ENCODE results near the gene NDUFB8. TPM values are rescaled to one million over a fixed set of nuclear protein-coding genes. Genes with fewer than 3 reads are reported as not detected.

NDUFB8 gene
- total RNA-seq, 2 donors from 2014 or later, result 195 to 222 TPM

DNA sequence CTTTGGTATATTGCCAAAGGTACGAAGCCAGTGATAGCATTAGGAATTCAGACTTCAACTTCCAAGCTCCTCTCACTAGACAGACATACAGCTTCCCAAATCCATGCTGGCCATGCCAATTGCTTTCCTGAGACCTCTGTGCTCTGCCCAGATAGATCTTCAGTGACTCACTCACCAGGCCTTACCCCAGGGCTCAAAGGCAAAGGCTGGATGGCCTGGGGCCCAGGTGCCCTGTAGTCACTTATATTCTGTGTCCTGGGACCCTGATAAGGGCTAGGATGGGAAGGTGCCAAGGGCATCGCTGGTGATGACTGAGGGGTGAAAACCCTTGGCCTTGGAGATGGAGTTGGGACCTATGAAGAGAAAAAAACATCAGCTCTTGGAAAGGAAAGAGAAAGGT, 39.1 kb downstream of the NDUFB8 start:
- DNase-seq (ENCODE audit: low spot score), result no peak
- no peaks in the 10 kb centered on the region for H3K9me3 ChIP-seq
- WGBS, result 85% methylated on average over 2 of the region's 2 CpGs
- no peaks in the 10 kb centered on the region for H3K27me3 ChIP-seq (replicated peaks; ENCODE audit: insufficient read depth)
- H3K27ac ChIP-seq, result no peak overlapping the region
- H3K36me3 ChIP-seq, result no peaks in the 10 kb centered on the region
- TF ChIP-seq POLR2AphosphoS5 (IDR thresholded peaks at IDR 0.05) (no peak), CTCF (IDR thresholded peaks at IDR 0.05) (no peak)
- H3K4me1 ChIP-seq (replicated peaks), result no peaks in the 10 kb centered on the region
- H3K4me3 ChIP-seq, result no peak overlapping the region
- intact Hi-C loops (cut with DNase I), result no loop called here

DNA sequence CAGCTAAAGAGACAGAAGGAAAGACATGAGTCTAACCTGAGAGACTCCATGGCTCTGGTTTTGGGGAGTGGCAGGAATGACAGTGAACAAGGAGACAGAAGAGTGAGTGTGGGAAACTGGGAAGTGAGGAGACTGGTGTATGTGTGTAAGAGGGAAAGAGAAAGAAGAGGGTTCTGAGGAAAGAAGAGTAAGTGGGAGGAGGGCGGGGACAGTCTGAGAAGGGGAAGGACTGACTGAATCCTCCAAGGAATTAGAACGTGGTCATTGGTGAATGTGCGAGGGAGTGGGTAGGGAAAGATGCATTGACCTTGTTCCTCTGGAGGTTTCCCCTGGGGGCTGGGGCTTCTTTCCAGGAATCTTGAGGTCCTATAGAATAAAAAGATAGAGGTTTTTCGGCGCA, 40.3 kb downstream of the NDUFB8 start:
- DNase-seq (ENCODE audit: low spot score), result no peak
- Histone ChIP-seq H3K27ac (no peak overlapping the region), H3K4me1 (replicated peaks) (no peaks in the 10 kb centered on the region), H3K36me3 (no peaks in the 10 kb centered on the region), H3K4me3 (no peak overlapping the region), H3K9me3 (no peaks in the 10 kb centered on the region), H3K27me3 (replicated peaks; ENCODE audit: insufficient read depth) (no peaks in the 10 kb centered on the region)
- whole genome bisulfite sequencing, result 87% methylated on average over 5 of the region's 5 CpGs
- intact Hi-C loops (cut with DNase I), result no loop called here
- TF ChIP-seq POLR2AphosphoS5 (IDR thresholded peaks at IDR 0.05) (no peak), POLR2A (IDR thresholded peaks at IDR 0.05) (no peak), CTCF (IDR thresholded peaks at IDR 0.05) (no peak)

DNA sequence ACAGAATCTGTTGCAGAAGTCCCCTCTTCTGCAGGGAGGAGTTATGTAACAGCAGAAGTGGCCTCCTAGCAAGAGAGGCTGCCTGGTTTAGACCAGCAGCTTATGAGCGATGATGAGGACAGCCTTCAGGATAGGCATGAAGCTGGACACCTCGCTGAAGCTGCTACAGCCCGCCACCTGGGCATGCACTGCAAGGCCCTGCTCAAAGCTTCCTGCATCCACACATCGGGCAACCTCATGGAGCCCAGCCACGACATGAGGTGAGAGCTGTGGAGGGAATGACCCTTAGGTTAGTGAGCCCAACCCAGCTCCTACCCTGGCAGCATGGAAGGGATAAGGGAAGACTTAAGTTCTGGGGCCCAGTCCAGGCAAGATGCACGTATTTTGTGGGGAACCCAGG, 42.1 kb downstream of the NDUFB8 start:
- Histone ChIP-seq H3K27ac (no peak overlapping the region), H3K4me3 (no peak overlapping the region), H3K27me3 (replicated peaks; ENCODE audit: insufficient read depth) (no peaks in the 10 kb centered on the region), H3K36me3 (no peaks in the 10 kb centered on the region), H3K9me3 (no peaks in the 10 kb centered on the region), H3K4me1 (replicated peaks) (no peaks in the 10 kb centered on the region)
- WGBS, result 92% methylated on average over 6 of the region's 6 CpGs
- TF ChIP-seq POLR2AphosphoS5 (IDR thresholded peaks at IDR 0.05), result no peak
- no peak for TF ChIP-seq CTCF (IDR thresholded peaks at IDR 0.05)
- TF ChIP-seq POLR2A (IDR thresholded peaks at IDR 0.05), result no peak
- intact Hi-C loops (cut with DNase I), result no loop called here
- DNase-seq (ENCODE audit: low spot score), result no peak

GRCh38 chr10:100485801-100486495, 43.7 kb downstream of the NDUFB8 start:
- H3K27ac ChIP-seq, result no peak overlapping the region
- H3K36me3 ChIP-seq, result no peaks in the 10 kb centered on the region
- peaks cover 3% of the 10 kb centered on the region for H3K4me1 ChIP-seq (replicated peaks)
- TF ChIP-seq POLR2AphosphoS5 (IDR thresholded peaks at IDR 0.05) (no peak), POLR2A (IDR thresholded peaks at IDR 0.05) (no peak), CTCF (IDR thresholded peaks at IDR 0.05) (no peak)
- H3K4me3 ChIP-seq, result no peak overlapping the region
- intact Hi-C loops (cut with DNase I), result no loop called here
- 83% methylated on average over 10 of the region's 10 CpGs for WGBS
- no peaks in the 10 kb centered on the region for H3K9me3 ChIP-seq
- no peak for DNase-seq (ENCODE audit: low spot score)
- H3K27me3 ChIP-seq (replicated peaks; ENCODE audit: insufficient read depth), result no peaks in the 10 kb centered on the region

- no peaks in the 10 kb centered on the region for H3K27me3 ChIP-seq (replicated peaks; ENCODE audit: insufficient read depth)
- H3K4me1 ChIP-seq (replicated peaks), result peaks cover 3% of the 10 kb centered on the region
- H3K9me3 ChIP-seq, result no peaks in the 10 kb centered on the region
- intact Hi-C loops (cut with DNase I), result no loop called here
- H3K27ac ChIP-seq, result no peak overlapping the region
- TF ChIP-seq POLR2AphosphoS5 (IDR thresholded peaks at IDR 0.05) (no peak), CTCF (IDR thresholded peaks at IDR 0.05) (no peak), POLR2A (IDR thresholded peaks at IDR 0.05) (no peak)
- H3K36me3 ChIP-seq, result no peaks in the 10 kb centered on the region
- H3K4me3 ChIP-seq, result no peak overlapping the region
- DNase-seq (ENCODE audit: low spot score), result no peak
- WGBS, result 74% methylated on average over 8 of the region's 8 CpGs
Measured at GRCh38 chr10:100485366-100485765, 44.3 kb downstream of the NDUFB8 start.

All from prostate gland (tissue), 2 donors.